Stimulated activated naive CD8-positive, alpha-beta T cell treated with anti-CD3 and anti-CD28 coated beads, Interleukin-15, amount 100 ng/mL, for 72 hours (primary cell): ENCODE data around the gene PDC.
A peak's percentile ranks its signal among the peaks of the same experiment; 100 is the strongest.
"Not testable (repeated sequence)": the region's sequence is repeated elsewhere in the genome, so short reads cannot be mapped to it uniquely, and the experiment has no call there.

ENCODE experiments used
- ATAC-seq: fragments of 150-1000 bp; cut with Tn5 transposase; 2 replicates; pipeline ENCODE4 v1.10.0; 2021; ENCODE audit warnings: mild to moderate bottlenecking, moderate library complexity
- DNase-seq, 2 donors: peaks; one replicate each; pipeline ENCODE4 v3.0.0; 2021 to 2022
- H3K27ac Mint-ChIP-seq, 2 donors: one replicate each; pipeline ENCODE4 v1.8.0; 2022; ENCODE audit warnings: mild to moderate bottlenecking in 2 of 2, mixed read lengths in 2 of 2, moderate library complexity in 2 of 2
- H3K27me3 Mint-ChIP-seq: one replicate; pipeline ENCODE4 v1.8.0; 2022; ENCODE audit warnings: mixed read lengths
- H3K4me1 Mint-ChIP-seq: one replicate; pipeline ENCODE4 v1.8.0; 2022; ENCODE audit warnings: mild to moderate bottlenecking, mixed read lengths
- H3K4me3 Mint-ChIP-seq, 2 donors: one replicate each; pipeline ENCODE4 v1.8.0; 2022; ENCODE audit warnings: mild to moderate bottlenecking in 2 of 2, mixed read lengths in 2 of 2, moderate library complexity in 1 of 2
- H3K9me3 Mint-ChIP-seq, 2 donors: one replicate each; pipeline ENCODE4 v1.8.0; 2022; ENCODE audit warnings: mixed read lengths in 2 of 2

PDC gene

GRCh38 chr1:186442651-186443375 lies 18.1 kb downstream of the PDC start:
- Mint-ChIP-seq H3K27me3 (no peaks in the 10 kb centered on the region), H3K4me3 (no peak overlapping the region), H3K27ac (peak overlapping the region in 1 of 2 donors; percentile 28), H3K4me1 (peaks cover 9% of the 10 kb centered on the region), H3K9me3 (no peaks in the 10 kb centered on the region)
- ATAC-seq (peak; percentile 80), DNase-seq (no peak)

GRCh38 chr1:186440584-186440983 lies 20.3 kb downstream of the PDC start:
- DNase-seq (no peak), ATAC-seq (no peak)
- no peak overlapping the region for H3K27ac Mint-ChIP-seq
- no peak overlapping the region for H3K4me3 Mint-ChIP-seq
- no peaks in the 10 kb centered on the region for H3K27me3 Mint-ChIP-seq
- H3K4me1 Mint-ChIP-seq: peaks cover 9% of the 10 kb centered on the region
- H3K9me3 Mint-ChIP-seq: no peaks in the 10 kb centered on the region

GRCh38 chr1:186438567-186438966 lies 22.3 kb downstream of the PDC start:
- DNase-seq: no peak
- Mint-ChIP-seq H3K9me3 (no peaks in the 10 kb centered on the region), H3K4me3 (no peak overlapping the region), H3K27me3 (no peaks in the 10 kb centered on the region), H3K27ac (no peak overlapping the region), H3K4me1 (peaks cover 9% of the 10 kb centered on the region)
- ATAC-seq: no peak

GRCh38 chr1:186435336-186435735 lies 25.6 kb downstream of the PDC start:
- no peak for DNase-seq
- H3K27me3 Mint-ChIP-seq: no peaks in the 10 kb centered on the region
- ATAC-seq: no peak
- no peaks in the 10 kb centered on the region for H3K4me1 Mint-ChIP-seq
- no peaks in the 10 kb centered on the region for H3K9me3 Mint-ChIP-seq
- no peak overlapping the region for H3K27ac Mint-ChIP-seq
- no peak overlapping the region for H3K4me3 Mint-ChIP-seq

DNA sequence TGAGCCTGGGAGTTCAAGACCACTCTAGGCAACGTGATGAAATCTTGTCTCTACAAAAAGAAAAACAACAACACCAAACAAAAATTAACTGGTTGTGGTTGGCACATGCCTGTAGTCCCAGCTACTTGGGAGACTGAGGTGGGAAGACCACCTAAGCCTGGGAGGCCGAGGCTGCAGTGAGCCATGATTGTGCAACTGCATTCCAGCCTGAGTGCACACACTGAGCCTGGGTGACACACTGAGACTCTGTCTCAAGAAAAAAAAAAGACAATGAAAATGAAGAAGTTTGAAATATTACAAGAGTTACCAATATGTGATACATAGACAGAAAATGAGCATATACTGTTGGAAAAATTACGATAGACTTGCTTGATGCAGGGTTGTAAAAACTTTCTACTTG lies 31.9 kb downstream of the PDC start:
- Mint-ChIP-seq H3K9me3 (no peaks in the 10 kb centered on the region), H3K27me3 (no peaks in the 10 kb centered on the region), H3K4me1 (no peaks in the 10 kb centered on the region), H3K4me3 (no peak overlapping the region), H3K27ac (no peak overlapping the region)
- DNase-seq (no peak), ATAC-seq (no peak)

DNA sequence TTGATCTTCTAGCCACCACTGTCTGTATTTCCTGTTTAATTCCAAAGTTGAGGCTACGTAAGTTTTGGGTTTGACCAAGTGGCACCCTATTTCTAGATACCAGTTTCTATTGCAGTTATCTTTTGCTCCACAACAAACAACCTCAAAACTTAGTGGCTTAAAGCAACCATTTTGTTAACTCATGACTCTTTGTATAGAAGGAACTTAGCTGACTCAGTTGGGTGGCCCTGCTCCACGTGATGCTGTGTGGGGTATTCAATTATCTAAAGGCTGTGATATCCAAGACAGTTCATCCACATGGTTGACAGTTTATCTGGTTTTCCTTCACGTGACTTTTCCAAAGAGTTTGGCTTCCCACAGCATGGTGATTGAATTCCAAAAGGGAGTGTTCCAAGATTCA lies 34.8 kb downstream of the PDC start:
- no peak for DNase-seq
- H3K4me1 Mint-ChIP-seq: no peaks in the 10 kb centered on the region
- no peak overlapping the region for H3K27ac Mint-ChIP-seq

DNA sequence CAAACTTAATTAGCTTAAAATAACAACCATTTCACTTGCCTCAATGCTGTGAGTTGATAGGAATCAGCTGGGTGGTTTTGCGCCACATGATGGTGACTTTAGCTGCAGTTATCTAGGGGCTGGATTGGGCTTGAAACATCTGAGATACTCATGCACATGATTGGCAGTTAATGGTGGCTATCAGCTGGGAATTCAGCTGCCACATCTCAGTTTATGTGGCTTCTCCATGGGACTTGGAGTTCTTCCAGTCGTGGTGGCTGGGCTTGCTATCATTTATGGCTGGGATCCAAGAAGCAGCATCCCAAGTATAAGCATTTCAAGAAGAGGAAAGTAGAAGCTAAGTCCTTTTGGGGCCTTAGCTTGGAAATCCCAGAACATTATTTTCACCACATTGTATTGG lies 36.4 kb downstream of the PDC start:
- Mint-ChIP-seq H3K4me3 (no peak overlapping the region), H3K27me3 (no peaks in the 10 kb centered on the region), H3K27ac (no peak overlapping the region), H3K9me3 (no peaks in the 10 kb centered on the region), H3K4me1 (peaks cover 10% of the 10 kb centered on the region)
- DNase-seq (no peak), ATAC-seq (no peak)

More for the DNA sequence above, 34.8 kb downstream of the PDC start:
- H3K27me3 Mint-ChIP-seq: no peaks in the 10 kb centered on the region
- no peak for ATAC-seq
- H3K9me3 Mint-ChIP-seq: no peaks in the 10 kb centered on the region
- H3K4me3 Mint-ChIP-seq: no peak overlapping the region

GRCh38 chr1:186421446-186421845 lies 39.5 kb downstream of the PDC start:
- Mint-ChIP-seq H3K9me3 (no peaks in the 10 kb centered on the region), H3K27ac (peak overlapping the region in 1 of 2 donors; percentile 80), H3K4me1 (peaks cover 10% of the 10 kb centered on the region), H3K27me3 (no peaks in the 10 kb centered on the region), H3K4me3 (no peak overlapping the region)
- DNase-seq: no peak
- ATAC-seq: no peak

DNA sequence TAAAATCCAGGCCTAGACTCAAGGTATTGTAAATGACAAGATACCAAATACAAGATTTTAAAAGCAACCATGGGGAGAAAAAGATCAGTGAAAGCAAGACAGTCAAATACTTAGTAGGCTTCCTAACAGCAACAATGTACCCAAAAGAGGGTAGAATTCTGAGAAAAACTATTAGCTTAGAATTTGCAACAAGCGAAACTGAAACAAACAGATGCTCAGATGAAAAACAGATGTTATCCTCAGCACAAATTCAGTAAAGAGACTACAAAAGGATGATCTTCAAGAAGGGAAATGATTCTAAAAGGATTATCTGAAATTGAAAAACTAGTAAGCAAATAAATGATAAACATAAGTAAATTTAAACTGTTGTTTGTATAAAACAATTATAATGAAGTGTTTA lies 40.0 kb downstream of the PDC start:
- ATAC-seq (no peak), DNase-seq (no peak)
- no peaks in the 10 kb centered on the region for H3K27me3 Mint-ChIP-seq
- peak overlapping the region in 1 of 2 donors; percentile 54 for H3K27ac Mint-ChIP-seq
- peaks cover 10% of the 10 kb centered on the region for H3K4me1 Mint-ChIP-seq
- no peaks in the 10 kb centered on the region for H3K9me3 Mint-ChIP-seq
- no peak overlapping the region for H3K4me3 Mint-ChIP-seq

DNA sequence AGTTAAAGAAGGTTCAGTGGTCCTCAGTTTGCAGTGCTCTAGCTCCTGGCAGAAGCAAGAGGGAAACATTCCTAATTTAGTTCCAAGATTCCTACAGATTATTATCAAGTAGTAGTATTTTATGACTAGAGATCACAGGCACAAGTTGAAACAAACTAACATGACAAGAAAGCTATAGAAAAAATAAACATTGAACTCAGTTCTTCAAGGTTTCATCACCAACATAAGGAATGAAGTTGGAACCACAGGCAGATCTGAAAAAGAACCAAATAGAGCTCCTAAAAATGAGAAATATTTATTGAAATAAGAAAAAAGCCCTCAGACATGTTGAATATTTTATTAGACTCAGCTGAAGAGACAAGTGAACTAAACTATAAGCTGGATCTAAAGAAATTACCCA lies 40.6 kb downstream of the PDC start:
- no peak for ATAC-seq
- DNase-seq: no peak
- peak overlapping the region; percentile 11 to 51 for H3K27ac Mint-ChIP-seq
- no peak overlapping the region for H3K4me3 Mint-ChIP-seq
- H3K9me3 Mint-ChIP-seq: no peaks in the 10 kb centered on the region
- H3K4me1 Mint-ChIP-seq: peaks cover 10% of the 10 kb centered on the region
- H3K27me3 Mint-ChIP-seq: no peaks in the 10 kb centered on the region

DNA sequence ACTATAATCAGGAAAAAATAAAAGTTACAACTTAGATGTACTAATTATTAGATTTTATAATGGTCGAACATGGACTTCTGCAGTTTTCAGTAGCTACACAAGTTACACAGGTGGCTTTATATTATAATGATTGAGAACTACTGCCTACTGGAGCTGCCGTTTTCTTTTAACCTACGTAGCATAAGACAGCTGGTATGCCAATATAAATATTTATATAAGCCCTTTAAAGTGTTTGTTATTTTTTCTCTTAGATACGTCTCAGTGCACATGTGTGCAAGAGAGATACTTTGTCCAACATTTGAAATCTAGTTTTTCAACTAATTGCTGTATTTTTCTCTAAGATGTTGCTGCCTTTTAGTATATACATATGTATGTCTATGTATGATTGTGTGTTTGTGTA lies 42.4 kb downstream of the PDC start:
- no peak overlapping the region for H3K27ac Mint-ChIP-seq
- DNase-seq (no peak), ATAC-seq (no peak)
- peaks cover 10% of the 10 kb centered on the region for H3K4me1 Mint-ChIP-seq
- no peaks in the 10 kb centered on the region for H3K9me3 Mint-ChIP-seq
- H3K27me3 Mint-ChIP-seq: no peaks in the 10 kb centered on the region
- no peak overlapping the region for H3K4me3 Mint-ChIP-seq

DNA sequence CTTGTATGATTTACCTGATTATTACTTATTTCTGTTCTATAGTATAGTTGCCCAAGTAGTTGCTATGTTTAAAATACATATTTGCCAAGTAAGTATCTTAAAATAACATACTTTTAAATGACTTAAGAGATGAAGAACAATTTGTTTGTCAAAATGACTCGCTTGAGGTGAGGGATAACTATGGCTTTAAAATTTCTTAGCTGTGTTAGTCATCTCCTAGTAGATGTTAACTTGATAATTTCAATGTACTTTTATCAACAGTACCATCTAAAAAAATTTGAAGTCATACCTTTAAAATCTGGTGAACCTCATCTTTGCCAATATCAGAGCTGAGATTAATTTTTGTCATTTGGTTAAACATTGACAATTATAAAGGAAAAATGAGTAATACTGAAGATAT lies 47.6 kb downstream of the PDC start:
- Mint-ChIP-seq H3K4me3 (no peak overlapping the region), H3K9me3 (no peaks in the 10 kb centered on the region), H3K4me1 (no peaks in the 10 kb centered on the region), H3K27ac (no peak overlapping the region), H3K27me3 (no peaks in the 10 kb centered on the region)
- no peak for DNase-seq
- ATAC-seq: no peak

DNA sequence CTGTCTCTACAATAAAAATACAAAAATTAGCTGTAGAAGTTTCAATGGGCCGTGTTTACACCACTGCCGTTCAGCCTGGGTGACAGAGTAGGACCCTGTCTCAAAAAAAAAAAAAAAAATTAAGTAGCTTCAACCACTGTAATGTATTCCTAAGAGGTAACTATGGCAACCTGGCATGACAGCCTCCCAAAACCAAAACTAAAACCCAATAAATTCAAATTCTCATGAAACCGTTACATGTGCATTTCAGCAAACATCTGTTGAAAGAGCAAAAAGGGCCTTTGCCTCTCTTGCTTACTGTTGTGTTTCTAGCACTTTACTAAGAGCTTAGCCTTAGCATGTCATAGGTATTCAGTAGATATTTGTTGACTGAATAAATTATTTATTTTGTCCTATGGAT lies 51.8 kb downstream of the PDC start:
- ATAC-seq: no peak
- no peak overlapping the region for H3K27ac Mint-ChIP-seq
- H3K4me3 Mint-ChIP-seq: no peak overlapping the region
- no peaks in the 10 kb centered on the region for H3K4me1 Mint-ChIP-seq
- DNase-seq: no peak
- H3K9me3 Mint-ChIP-seq: no peaks in the 10 kb centered on the region
- H3K27me3 Mint-ChIP-seq: no peaks in the 10 kb centered on the region

GRCh38 chr1:186404454-186405051 lies 56.4 kb downstream of the PDC start:
- peak; percentile 60 for ATAC-seq
- Mint-ChIP-seq H3K4me3 (no peak overlapping the region), H3K4me1 (no peaks in the 10 kb centered on the region), H3K27me3 (no peaks in the 10 kb centered on the region), H3K9me3 (no peaks in the 10 kb centered on the region), H3K27ac (no peak overlapping the region)
- DNase-seq: no peak

DNA sequence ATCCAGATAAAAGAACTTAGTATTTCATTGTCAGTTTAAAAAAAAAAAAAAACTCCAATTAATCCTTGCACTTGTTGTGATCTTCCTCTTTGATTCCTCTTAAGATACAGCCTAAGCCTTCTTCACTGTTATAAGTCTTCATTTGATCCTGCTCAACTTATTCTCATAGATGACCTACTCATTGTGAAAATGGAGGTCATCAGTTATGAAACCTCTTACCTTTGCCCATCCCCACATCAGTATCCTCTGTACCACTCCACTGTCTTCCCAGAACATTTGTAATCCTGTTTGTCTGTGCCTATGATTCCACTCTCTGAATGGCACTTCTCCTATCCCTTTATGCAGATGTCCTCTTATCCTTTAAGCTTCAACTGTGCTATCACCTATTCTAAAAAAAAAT lies 57.3 kb downstream of the PDC start:
- Mint-ChIP-seq H3K27me3 (no peaks in the 10 kb centered on the region), H3K4me1 (no peaks in the 10 kb centered on the region), H3K9me3 (no peaks in the 10 kb centered on the region), H3K4me3 (no peak overlapping the region), H3K27ac (no peak overlapping the region)
- DNase-seq: no peak
- no peak for ATAC-seq

GRCh38 chr1:186401446-186401845 lies 59.5 kb downstream of the PDC start:
- not testable (repeated sequence) for ATAC-seq, H3K27me3 Mint-ChIP-seq, H3K4me1 Mint-ChIP-seq, H3K4me3 Mint-ChIP-seq, H3K9me3 Mint-ChIP-seq, H3K27ac Mint-ChIP-seq, DNase-seq
